GM19372 (cell line): ENCODE results near the gene KIF23.
A peak's percentile ranks its signal among the peaks of the same experiment; 100 is the strongest.

Experiments
- ATAC-seq: cut with Tn5 transposase; IDR thresholded peaks from one replicate; pipeline ENCODE4 v1.9.1; 2021; ENCODE audit warnings: mild to moderate bottlenecking, low read depth, moderate library complexity; ENCODE audit not compliant: unreplicated experiment

KIF23 gene

DNA sequence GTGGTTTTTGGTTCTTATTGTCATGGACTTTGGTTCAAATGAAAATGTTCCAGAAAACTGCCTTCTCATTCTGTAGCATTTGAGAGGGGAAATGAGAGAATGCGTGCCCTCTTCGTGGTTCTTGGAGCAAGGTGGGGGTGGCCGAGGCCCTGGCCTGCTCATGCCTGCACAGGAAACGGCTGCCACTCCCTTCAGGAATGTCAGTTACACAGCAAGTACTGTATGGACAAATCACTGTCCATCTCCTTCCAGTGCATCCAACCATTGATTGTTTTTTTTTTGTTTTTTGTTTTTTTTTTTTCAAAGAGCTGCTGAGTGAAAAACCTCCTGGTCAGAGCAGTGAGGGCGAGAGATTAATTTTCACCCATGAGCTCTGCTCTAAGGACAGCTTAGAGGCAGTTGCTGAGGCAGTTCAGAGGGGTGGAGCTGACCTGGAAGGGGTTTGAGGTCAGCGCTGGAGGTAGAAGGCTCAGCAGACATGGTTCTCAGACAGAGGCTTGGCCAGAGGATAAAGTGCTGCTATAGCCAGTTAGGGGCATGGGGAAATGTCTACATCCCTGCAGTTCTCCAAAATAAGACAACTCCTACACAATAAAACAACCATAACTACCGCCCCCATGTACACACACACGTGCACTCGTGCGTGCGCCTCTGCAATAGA lies 20.2 kb upstream of the KIF23 start:
- ATAC-seq, result no peak

DNA sequence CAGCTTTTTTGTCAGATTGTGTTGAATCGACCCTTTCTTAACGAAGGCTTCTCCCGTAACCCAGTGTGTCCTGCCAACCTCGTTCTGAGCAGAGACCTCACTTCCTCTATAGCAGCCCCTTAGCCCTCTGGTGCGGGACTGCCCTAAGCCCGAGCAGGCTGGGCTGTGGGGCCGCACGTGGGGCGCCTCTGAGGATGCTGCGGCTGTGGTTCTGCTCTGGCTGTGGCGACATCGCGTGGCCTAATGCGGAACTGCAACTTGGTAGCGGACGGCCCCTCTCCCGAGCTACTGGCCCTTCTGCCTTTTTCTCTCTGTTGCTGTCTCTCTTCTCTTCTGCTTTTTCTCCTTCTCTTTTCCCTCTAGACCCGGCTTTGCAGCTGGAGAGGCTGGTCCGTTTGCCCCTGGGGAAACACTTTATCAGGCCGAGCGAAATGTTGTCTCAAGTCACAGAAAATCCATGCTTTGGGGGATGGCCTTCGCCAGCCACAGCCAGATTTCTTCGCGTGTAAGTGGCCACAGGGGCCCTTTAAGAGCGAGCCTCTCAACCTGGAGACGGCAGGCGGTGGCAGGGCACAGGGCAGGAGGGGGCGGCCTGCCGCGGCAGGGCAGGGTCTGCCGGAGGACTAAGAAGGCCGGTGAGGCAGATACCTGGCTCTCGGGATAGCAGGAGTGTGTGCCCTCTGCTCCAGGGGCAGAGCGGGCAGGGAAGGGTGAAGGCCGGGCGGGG lies 19.4 kb upstream of the KIF23 start:
- ATAC-seq, result no peak

DNA sequence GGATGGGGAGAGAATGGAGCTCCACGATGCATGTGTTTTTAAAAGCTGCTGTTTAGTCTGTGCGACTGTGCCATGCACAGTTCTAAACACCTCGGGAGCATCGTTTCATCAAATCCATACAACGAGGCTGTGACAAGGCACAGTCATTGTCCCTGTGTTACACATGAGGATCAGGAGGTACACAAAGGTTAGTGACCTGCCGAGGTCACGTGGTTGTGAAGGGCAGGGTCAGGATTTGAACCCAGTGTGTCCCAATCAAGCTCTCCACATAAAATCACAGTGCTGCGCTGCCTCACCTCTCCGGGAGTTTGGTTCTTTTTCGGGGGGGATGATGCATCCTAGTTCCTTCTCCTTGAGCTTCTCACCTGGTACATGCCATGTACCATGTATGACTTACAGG lies 18.7 kb upstream of the KIF23 start:
- no peak for ATAC-seq

GRCh38 chr15:69395991-69396390 lies 18.2 kb upstream of the KIF23 start:
- no peak for ATAC-seq

GRCh38 chr15:69398491-69398891 lies 15.7 kb upstream of the KIF23 start:
- ATAC-seq, result no peak

DNA sequence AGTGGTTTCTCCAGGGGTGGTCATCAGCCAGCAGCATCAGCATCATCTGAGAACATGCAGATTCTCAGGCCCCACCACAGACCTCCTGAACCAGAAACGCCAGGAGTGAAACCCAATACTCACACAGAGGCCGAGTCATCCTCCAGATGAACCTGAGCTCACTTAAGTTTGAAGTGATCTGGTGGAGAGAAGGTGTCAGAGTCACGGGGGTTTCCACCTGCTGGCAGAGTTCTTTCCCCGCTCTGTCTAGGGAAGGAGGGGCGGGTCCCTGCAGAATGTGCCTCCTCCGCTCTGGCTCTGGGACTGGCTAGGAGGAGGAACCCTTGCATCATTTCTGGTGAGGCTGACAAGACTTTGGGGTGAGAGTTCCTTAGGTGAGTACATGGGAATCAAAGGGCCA lies 13.3 kb upstream of the KIF23 start:
- ATAC-seq, result no peak

DNA sequence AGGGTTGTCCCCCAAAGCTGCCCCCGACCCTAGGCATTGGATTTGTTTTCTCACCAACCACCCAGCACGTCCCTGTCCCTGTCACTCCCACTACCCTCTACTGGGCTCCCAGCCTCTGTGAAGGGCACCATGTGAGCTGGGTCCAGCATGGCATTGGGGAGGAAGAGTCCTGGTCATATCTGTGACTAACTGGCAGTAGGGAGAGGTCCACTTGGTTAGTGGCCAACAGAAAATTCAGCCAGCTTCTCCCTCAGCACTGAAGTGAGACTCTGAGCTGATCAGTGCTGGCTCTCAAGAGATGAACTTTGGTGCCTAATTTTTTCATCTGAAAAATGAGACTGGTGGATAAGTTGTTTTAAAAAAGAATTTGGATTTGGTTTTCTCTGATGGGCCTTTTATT lies 11.3 kb upstream of the KIF23 start:
- ATAC-seq, result no peak

GRCh38 chr15:69403594-69403993 lies 10.6 kb upstream of the KIF23 start:
- no peak for ATAC-seq

GRCh38 chr15:69405110-69405509 lies 9.0 kb upstream of the KIF23 start:
- no peak for ATAC-seq

DNA sequence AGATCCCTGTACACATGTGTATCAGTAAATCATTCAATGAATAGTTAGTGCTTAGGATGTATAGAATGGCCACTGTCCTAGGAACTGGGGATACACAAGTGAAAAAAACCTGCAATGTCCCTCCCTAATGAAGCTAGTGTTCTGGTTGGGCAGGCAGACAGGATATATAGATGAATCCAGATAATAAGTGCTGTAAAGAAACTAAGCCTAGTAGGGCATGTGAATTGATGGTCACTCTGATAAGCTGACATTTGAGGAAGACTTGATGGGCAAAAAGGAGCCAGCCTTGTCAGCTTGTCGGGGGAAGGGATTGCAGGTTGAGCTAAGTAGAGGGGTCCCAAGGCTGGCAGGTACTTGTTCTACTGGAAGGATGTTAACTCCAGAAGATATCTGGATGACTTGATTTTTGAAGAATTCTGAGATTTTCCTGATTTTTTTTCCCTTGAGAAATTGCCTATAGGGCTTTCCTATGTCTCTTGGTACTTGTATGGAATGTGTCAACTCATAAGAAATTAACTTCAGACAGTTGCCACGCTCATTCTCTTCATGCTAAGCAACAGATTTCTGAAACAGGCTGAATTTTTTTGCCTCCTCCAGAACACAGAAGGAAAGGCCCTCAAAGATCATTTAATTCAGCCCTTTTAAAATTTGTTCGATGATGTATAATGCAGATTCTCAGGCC lies 6.3 kb upstream of the KIF23 start:
- no peak for ATAC-seq

DNA sequence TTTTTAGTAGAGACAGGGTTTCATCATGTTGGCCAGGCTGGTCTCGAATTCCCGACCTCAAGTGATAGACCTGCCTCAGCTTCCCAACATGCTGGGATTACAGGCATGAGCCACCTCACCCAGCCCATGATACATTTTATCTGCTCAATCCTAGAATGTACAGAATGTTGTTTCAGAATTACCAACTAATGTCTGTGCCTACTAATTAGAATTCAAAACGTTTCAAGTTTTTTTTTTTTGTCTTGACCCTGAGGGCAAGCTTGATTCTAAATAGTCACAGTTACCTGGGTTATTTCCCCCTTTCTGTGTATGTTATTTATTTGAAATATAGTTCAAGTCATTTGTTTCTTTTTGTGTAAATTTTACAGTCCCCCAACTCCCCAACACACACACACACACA lies 5.3 kb upstream of the KIF23 start:
- no peak for ATAC-seq

DNA sequence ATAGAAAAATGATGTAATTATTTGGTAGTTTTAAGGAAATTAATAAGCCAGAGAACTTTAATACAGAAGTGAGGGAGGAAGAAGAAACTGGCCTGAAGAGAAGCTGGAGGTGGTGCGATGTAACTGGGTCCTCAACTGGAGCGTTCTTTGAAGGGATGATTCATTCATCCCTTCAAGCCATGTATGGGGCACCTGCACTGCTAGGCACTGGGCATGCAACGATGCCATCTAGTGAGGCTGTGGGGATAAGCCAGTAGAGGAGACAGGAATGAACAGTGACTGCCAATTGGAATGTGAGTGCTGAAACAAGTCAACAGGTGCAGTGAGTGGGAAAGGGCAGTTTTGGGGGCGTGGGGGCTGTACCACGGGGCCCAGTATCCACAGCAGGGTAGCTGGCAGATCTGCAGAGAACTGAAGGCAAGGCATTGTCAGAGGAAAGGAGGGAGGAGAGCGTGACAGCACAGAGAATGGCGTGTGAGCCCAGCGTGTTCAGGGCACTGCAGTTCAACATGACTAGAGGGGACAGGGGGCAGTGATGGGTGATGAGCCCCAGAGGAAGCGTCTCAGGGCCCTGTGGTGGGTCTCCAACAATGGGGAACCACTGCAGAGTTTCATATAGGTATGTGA lies 3.8 kb upstream of the KIF23 start:
- no peak for ATAC-seq

DNA sequence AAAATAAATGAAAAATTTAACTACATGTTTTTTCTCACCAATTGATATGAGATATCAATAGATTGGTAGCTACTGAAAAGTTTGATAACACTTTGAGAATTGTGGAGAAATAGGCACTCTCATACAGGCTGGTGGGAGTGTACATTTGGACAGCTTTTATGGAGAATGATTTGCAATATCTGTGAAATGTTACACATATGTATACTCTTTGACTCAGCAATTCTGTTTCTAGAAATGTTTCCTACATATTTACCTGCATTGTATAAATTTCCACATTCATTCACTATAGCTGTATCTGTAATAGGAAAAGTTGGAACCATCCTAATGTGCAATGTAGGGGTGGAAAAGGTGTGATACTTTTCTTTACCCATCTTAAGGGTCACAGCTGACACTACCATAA lies 1.9 kb upstream of the KIF23 start:
- ATAC-seq, result no peak

GRCh38 chr15:69412701-69413100 lies 1.4 kb upstream of the KIF23 start:
- ATAC-seq, result no peak

DNA sequence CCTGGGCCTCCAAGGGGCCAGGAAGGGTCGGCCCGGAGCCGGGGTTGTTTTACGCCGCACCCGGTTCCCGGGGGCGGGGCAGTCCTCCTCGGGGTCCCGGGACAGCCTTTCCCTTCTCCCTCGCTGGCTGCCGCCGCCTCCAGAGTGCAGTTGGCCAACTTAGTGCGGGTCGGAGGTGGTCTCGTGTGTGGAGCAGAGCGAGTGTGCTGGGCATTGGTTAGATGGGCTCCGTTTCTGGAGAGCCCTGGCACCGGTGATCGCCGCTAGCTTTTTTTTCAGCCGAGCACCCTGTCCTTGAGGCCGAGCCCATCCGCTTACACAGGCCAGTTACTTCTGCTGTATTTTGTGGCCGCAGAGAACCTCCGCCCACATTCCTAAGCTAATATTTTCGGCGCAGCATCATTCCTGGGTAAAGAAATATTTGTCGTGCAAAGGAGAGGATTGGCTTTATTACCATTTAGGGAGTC lies 585 bp downstream of the KIF23 start:
- ATAC-seq, result peak; percentile 22

DNA sequence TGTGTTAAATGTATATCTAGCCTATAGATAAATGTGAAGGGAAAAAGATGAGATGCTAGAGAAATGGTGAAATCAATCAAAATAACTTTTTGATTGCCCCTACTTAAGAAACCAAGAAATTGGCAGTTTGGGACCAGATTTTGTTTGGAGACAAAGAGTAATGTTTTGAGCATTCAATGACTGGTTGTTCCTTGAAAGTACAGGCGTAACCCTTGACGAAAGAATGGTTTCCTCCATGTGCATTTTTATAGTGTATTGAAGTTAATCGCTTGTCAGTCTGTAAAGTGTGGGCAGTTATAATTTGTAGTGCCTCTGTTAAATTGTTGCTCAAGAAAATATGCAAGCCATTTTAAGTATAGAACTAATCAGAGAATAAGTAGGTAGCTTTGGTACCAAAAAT lies 1.2 kb downstream of the KIF23 start:
- no peak for ATAC-seq

GRCh38 chr15:69417581-69417980 lies 3.4 kb downstream of the KIF23 start:
- no peak for ATAC-seq

- ATAC-seq, result no peak
Measured at GRCh38 chr15:69421498-69421897, 7.3 kb downstream of the KIF23 start.

- no peak for ATAC-seq
Measured at GRCh38 chr15:69422336-69422895, 8.3 kb downstream of the KIF23 start.

DNA sequence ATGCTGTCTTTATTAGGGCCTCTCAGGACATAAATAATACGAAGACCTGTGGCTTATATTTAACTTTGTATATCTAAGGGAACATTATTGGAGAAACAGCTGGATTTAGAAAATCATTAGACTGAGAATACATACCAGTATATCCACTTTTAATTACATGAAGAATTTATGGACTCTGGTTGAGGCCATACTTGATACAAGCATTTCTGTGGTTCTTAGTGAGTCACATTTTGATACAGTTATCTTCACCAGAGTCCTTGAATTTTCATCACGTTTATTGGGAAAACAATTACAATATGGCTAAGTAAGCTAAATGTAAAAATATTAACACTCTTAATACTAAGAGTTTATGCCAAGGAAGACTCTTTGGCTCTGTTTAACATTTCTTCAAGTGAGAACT lies 9.9 kb downstream of the KIF23 start:
- ATAC-seq, result no peak
